KOPT-K1 (cell line): ENCODE measurements around the gene MAN1A2.

ENCODE experiments used
- H3K27ac ChIP-seq: fragments of 200-600 bp; sonication (generic); 2 replicates; pipeline ENCODE4 v1.5.1; 2016; ENCODE audit warnings: antibody characterized with exemption, mild to moderate bottlenecking, low read depth, low read length; ENCODE audit not compliant: poor library complexity, severe bottlenecking
- H3K36me3 ChIP-seq: fragments of 200-600 bp; sonication (generic); 2 replicates; pipeline ENCODE4 v1.5.1; 2017; ENCODE audit warnings: antibody characterized with exemption, mild to moderate bottlenecking, low read length, moderate library complexity; ENCODE audit not compliant: insufficient read depth
- H3K9me3 ChIP-seq: fragments of 200-600 bp; sonication (generic); 2 replicates; pipeline ENCODE4 v1.5.1; 2017; ENCODE audit warnings: antibody characterized with exemption, low read length, mild to moderate bottlenecking; ENCODE audit not compliant: insufficient read depth, poor library complexity, severe bottlenecking

Gene MAN1A2

DNA sequence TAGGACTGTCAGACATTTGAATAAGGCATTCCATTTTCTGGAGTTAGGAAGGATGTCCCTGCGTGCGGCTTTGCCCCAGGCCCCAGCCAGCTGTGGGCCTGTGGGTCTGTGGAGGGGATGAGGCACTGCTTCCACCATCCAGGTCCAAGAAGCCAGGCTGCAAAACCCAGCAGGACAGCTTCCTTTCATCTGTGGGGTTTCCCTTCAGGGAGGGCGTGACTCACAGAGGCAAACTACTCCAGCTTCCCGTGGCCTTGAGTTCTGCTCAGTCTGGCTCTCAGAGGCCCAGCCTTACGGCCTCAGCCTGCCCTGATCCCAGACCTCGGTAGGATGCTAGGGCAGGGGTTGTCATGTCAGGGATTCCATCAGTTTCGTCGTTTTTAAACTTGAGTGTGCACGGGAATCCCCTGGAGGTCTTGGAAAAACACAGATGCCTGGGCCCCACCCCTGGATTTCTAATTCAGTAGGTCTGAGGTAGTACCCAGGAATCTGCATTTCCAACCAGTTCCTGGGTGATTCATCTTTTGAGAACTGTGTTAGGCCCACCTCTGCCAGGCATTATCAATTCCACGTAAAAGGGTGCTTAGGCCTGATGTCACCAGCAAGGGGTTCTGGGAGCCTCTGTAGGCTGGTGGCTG is 206.3 kb downstream of the MAN1A2 start:
- H3K36me3 ChIP-seq: no peaks in the 10 kb centered on the region
- no peaks in the 10 kb centered on the region for H3K9me3 ChIP-seq
- H3K27ac ChIP-seq: no peak overlapping the region

DNA sequence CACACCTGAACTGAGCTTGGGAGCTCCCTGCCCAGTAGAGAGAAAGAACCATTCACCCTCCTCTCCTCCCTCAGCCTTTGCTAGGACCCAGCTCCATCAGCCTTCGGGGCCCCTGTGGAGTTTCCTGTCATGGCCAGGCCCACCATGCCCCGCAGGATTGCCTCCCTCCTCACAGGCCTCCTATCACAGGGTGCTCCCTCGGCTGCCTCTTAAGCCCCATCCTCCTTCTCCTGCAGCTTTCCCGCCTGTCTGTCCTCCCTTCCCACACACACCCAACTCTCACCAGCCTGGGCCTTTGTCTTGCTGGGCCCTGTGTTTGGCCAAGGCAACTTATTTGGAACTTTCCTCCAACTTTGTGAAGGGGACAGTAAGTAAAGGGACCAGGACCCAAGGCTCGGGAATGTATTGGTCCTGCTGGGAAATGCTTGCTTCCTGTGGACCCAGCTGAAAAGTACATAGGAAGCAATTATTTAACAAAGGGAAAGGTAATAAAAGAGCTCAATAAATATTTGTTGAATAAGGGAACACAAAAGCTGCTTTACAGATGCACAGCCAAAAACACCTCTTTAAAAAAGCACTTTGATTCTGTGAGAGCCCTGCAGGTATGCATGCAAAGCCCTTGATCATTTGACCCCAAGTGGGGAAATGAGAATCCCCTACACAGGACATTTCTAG is 207.0 kb downstream of the MAN1A2 start:
- no peaks in the 10 kb centered on the region for H3K9me3 ChIP-seq
- H3K27ac ChIP-seq: no peak overlapping the region
- no peaks in the 10 kb centered on the region for H3K36me3 ChIP-seq

DNA sequence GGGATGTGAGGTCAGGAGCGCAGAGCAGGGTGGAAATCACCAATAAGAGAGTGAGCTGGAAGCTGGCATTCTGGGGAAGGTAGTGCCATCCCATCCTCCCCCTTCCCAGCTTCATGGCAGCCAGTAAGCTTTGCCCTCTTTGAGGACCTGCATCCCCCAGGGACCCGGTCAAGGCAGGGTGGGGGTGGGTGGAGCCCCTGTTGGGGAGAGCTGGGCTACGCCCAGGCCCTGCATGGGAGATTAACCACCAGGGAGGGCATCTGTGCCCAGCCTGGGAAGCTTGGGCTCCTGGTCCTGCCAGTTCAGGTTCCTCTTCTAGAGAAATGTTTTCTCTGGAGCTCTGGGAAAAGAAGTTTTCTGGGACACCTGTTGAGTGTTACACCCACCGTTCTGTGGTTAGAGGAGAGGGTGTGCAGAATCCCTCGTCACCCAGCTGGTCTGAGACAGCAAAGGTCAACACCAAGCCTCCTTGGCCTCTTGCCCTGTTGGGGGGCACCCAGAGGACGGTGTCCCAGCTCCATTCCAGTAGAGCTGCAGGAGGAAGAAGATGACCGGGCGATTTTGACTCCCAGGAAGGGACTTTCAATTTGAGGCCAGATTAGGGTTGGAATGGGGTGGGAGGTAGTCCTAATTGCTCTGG is 208.5 kb downstream of the MAN1A2 start:
- no peaks in the 10 kb centered on the region for H3K36me3 ChIP-seq
- no peaks in the 10 kb centered on the region for H3K9me3 ChIP-seq
- no peak overlapping the region for H3K27ac ChIP-seq

DNA sequence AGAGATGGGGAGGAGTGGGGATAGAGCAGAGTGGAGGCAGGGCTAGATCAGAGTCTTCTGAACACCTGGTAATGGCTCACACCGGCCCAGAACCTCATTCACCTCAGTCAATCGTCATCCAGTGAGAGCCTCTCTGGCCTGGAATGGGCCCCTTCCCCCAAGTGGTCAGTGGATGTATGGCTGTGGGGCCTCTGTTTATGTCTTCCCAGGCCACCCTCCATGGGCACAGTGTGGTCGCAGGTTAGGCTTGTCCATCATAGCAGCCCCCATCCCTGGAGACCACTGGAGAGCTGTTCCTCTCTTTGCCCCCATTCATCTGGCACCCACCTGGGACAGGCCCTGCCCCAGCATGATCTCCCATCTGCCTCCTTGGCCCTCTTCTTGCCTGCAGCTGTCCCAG is 209.0 kb downstream of the MAN1A2 start:
- Histone ChIP-seq H3K36me3 (no peaks in the 10 kb centered on the region), H3K9me3 (no peaks in the 10 kb centered on the region), H3K27ac (no peak overlapping the region)

DNA sequence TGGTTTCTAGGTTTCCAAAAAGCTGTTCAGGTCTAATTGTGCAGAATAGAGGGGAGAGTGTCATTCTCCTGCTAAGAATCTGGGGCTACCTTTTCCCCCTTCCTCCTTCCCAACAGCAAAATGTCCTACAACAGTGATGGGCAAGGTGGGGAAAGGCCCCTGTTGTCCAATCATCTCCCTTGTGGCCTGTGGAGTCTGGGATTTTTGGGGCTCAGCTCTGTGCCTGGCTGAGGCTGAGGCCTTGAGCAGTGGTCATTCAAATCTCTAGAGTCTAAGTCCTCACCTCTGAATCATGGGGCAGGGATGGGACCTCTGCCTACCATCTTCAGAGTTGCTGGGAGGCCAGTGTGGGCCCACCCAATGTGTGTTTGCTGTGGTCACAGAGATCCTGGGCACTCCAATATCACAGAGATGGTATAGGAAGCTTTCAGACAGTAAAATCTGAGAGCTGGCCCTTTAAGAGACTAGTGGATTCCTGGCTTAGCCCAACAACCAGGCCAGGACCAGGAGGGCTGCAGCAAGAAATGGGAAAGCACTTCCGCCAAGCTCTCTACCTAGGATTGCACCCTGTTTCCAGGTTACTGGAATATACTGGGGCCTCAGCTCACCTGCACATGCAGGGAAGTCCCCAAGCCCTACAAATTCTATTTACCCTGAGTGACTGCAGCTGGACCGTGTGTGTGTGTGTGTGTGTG is 210.1 kb downstream of the MAN1A2 start:
- Histone ChIP-seq H3K27ac (no peak overlapping the region), H3K9me3 (no peaks in the 10 kb centered on the region), H3K36me3 (no peaks in the 10 kb centered on the region)

DNA sequence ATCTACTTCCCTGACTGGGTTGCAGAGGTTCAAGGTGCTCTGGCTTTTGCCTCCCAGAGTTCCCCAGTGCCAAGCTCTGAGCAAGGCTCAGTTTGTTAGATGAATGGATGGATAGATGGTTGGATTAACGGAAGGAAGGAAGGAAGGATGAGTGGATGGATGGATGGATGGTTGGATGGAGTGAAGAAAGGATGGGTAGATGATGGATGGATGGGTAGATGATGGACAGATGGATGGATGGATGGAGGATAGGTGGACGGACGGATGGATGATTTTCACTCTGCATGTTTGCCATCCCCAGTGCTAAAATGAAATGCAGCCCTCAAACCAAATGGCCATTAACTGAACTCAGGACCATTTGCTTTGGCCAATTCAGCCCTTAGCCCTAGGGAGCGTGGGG is 211.2 kb downstream of the MAN1A2 start:
- Histone ChIP-seq H3K36me3 (no peaks in the 10 kb centered on the region), H3K9me3 (no peaks in the 10 kb centered on the region), H3K27ac (no peak overlapping the region)
